ENCODE measurements around the gene CFTR.
"Not testable (repeated sequence)": the region's sequence is repeated elsewhere in the genome, so short reads cannot be mapped to it uniquely, and the experiment has no call there.

CFTR gene

DNA sequence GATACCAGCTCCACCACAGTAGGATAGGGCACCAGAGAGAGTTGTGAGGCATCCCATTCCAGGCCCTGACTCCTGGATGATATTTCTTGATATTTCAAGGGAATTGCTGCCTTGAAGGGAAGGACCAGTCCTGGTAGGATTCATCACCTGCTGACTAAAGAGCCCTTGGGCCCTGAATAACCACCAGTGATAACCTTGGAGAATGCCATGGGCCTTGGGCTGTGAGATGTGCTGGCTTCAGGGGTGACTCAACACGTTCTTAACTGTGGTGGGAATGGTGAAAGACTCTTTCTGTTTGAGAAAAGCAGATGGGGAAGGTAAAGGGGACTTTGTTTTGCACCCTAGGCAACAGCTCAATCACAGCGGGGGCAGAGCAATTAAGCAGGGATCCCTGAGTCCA is 31.2 kb upstream of the CFTR start:
- Histone ChIP-seq H3K56ac (ENCODE audit: low read length) (no peak overlapping the region), H2BK15ac (replicated peaks; ENCODE audit: low read depth) (no peak overlapping the region), H3K9ac (ENCODE audit: low read length) (no peak overlapping the region)

DNA sequence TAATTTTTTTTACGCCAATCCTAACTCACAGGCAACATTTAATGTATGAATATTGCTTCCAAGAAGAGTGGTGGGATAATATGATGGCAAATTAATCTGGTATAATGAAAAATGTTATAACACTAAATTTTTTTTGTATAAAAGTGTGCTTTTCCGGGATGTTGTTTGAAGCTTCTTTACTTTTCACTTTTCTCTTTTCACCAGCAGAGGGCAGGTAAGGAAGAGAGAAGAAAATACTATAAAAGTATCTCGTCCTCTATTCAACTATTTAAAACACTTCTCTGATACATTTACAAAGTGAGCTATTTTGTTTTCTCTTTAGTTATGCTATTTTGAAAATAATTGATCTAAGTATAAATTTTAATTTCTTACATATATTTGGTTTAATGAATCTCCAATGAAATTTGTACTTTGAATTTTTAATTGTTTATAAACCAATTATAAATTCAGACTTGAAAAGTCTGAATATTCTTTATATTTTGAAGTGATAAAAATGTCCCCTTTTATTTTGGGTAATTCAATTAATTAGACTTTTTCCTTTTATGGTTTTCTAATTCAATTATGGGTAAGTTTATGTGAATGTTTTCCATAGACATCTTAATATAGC is 20.7 kb upstream of the CFTR start:
- Histone ChIP-seq H3K79me1 (ENCODE audit: low read length) (no peaks in the 10 kb centered on the region), H2AK5ac (ENCODE audit: low read length) (no peak overlapping the region), H3K4me2 (ENCODE audit: low read length) (no peak overlapping the region), H3K4me3 (ENCODE audit: low read length) (no peak overlapping the region), H3K9ac (ENCODE audit: low read length) (no peak overlapping the region), H3K27me3 (ENCODE audit: insufficient read depth, low read length, poor library complexity) (no peaks in the 10 kb centered on the region), H3K79me2 (ENCODE audit: control insufficient read depth, insufficient read depth, low read length) (no peaks in the 10 kb centered on the region), H3K23ac (ENCODE audit: low read length) (no peak overlapping the region), H3K56ac (ENCODE audit: low read length) (no peak overlapping the region), H3K18ac (ENCODE audit: low read length) (no peak overlapping the region), H2BK15ac (replicated peaks; ENCODE audit: low read depth) (no peak overlapping the region), H3K27ac (ENCODE audit: low read depth, low read length) (no peak overlapping the region), H3K36me3 (ENCODE audit: control insufficient read depth, insufficient read depth, low read length) (no peaks in the 10 kb centered on the region), H3K4ac (ENCODE audit: low read depth, low read length) (no peak overlapping the region), H3K4me1 (ENCODE audit: control insufficient read depth, low read depth, low read length) (no peaks in the 10 kb centered on the region), H4K5ac (ENCODE audit: low read length) (no peak overlapping the region), H2BK120ac (ENCODE audit: low read depth, low read length) (no peak overlapping the region), H2BK5ac (ENCODE audit: low read length) (no peak overlapping the region), H4K8ac (ENCODE audit: low read depth, low read length) (no peak overlapping the region)
- WGBS (ENCODE audit: extremely low coverage, insufficient coverage, low lambda C conversion rate), result no CpG with 5 or more reads among the region's 3 CpGs
- peak; percentile 34 for DNase-seq

More for the DNA sequence above, 31.2 kb upstream of the CFTR start:
- H3K79me2 ChIP-seq (ENCODE audit: control insufficient read depth, insufficient read depth, low read length), result no peaks in the 10 kb centered on the region
- H2AK5ac ChIP-seq (ENCODE audit: low read length), result no peak overlapping the region
- no peak overlapping the region for H2BK5ac ChIP-seq (ENCODE audit: low read length)
- no CpG with 5 or more reads among the region's 2 CpGs for WGBS (ENCODE audit: extremely low coverage, insufficient coverage, low lambda C conversion rate)
- H3K18ac ChIP-seq (ENCODE audit: low read length), result no peak overlapping the region
- no peak for DNase-seq
- no peaks in the 10 kb centered on the region for H3K79me1 ChIP-seq (ENCODE audit: low read length)
- H2BK120ac ChIP-seq (ENCODE audit: low read depth, low read length), result no peak overlapping the region
- H3K27me3 ChIP-seq (ENCODE audit: insufficient read depth, low read length, poor library complexity), result no peaks in the 10 kb centered on the region
- H4K8ac ChIP-seq (ENCODE audit: low read depth, low read length), result no peak overlapping the region
- H4K5ac ChIP-seq (ENCODE audit: low read length), result no peak overlapping the region
- no peak overlapping the region for H3K4me2 ChIP-seq (ENCODE audit: low read length)
- no peak overlapping the region for H3K27ac ChIP-seq (ENCODE audit: low read depth, low read length)
- no peak overlapping the region for H3K4me3 ChIP-seq (ENCODE audit: low read length)
- H3K4ac ChIP-seq (ENCODE audit: low read depth, low read length), result no peak overlapping the region
- H3K36me3 ChIP-seq (ENCODE audit: control insufficient read depth, insufficient read depth, low read length), result no peaks in the 10 kb centered on the region
- no peaks in the 10 kb centered on the region for H3K4me1 ChIP-seq (ENCODE audit: control insufficient read depth, low read depth, low read length)
- no peak overlapping the region for H3K23ac ChIP-seq (ENCODE audit: low read length)

DNA sequence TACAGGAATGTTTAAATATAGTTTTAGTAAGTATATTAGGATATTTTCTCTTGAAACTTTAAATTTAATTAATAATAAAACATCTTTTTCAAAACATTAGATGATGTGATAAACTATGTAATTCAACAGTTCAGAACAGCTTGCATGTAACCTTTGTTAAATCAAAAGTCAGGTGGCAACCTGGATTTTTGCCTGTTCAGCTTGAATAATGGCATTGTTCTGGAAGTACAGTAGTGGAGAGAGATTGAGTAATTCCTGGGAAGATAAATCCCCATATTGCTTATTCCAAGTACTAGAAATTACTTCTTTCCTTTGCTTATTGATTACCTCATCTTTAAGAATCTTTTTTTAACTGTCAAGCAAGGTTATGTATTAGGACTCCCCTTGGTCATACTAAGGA is 20.1 kb upstream of the CFTR start:
- Histone ChIP-seq H3K18ac (ENCODE audit: low read length) (no peak overlapping the region), H3K79me1 (ENCODE audit: low read length) (no peaks in the 10 kb centered on the region), H3K4ac (ENCODE audit: low read depth, low read length) (no peak overlapping the region), H3K9ac (ENCODE audit: low read length) (no peak overlapping the region), H3K27me3 (ENCODE audit: insufficient read depth, low read length, poor library complexity) (no peaks in the 10 kb centered on the region), H2BK120ac (ENCODE audit: low read depth, low read length) (no peak overlapping the region), H3K79me2 (ENCODE audit: control insufficient read depth, insufficient read depth, low read length) (no peaks in the 10 kb centered on the region), H4K5ac (ENCODE audit: low read length) (no peak overlapping the region), H3K56ac (ENCODE audit: low read length) (no peak overlapping the region), H3K4me3 (ENCODE audit: low read length) (no peak overlapping the region), H3K23ac (ENCODE audit: low read length) (no peak overlapping the region), H2BK5ac (ENCODE audit: low read length) (no peak overlapping the region), H3K27ac (ENCODE audit: low read depth, low read length) (no peak overlapping the region), H4K8ac (ENCODE audit: low read depth, low read length) (no peak overlapping the region), H3K36me3 (ENCODE audit: control insufficient read depth, insufficient read depth, low read length) (no peaks in the 10 kb centered on the region), H2BK15ac (replicated peaks; ENCODE audit: low read depth) (no peak overlapping the region), H3K4me1 (ENCODE audit: control insufficient read depth, low read depth, low read length) (no peaks in the 10 kb centered on the region), H2AK5ac (ENCODE audit: low read length) (no peak overlapping the region), H3K4me2 (ENCODE audit: low read length) (no peak overlapping the region)
- no peak for DNase-seq

DNA sequence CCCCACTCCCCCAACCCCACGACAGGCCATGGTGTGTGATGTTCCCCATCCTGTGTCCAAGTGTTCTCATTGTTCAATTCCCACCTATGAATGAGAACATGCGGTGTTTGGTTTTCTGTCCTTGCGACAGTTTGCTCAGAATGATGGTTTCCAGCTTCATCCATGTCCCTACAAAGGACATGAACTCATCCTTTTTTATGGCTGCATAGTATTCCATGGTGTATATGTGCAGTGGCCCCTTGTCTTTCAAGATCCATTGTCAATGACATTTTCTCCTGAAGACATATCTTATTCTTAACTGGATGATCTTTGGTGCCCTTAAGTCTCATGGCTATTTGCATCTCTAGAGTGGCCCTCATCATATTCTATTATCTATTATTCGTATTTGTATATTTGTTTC is 19.0 kb upstream of the CFTR start:
- not testable (repeated sequence) for H2AK5ac ChIP-seq (ENCODE audit: low read length)

DNA sequence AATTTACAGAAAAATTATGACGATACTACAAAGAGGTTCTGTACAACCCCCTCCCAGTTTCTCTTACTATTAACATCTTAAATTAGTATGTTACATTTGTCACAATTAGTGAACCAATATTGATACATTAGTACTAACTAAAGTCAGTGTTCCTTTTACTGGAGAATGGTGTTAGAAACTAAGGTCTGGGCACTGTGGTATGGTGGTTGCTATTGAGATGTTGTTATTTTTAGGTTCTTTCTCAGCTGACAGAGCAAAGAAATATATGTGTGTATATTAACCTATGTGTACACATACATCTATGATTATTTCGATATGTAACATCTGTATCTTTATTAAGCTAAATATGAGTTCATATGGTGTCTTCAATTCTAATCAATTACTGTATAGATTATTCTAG is 11.7 kb upstream of the CFTR start:
- H3K79me2 ChIP-seq (ENCODE audit: control insufficient read depth, insufficient read depth, low read length), result no peaks in the 10 kb centered on the region
- H3K27ac ChIP-seq (ENCODE audit: low read depth, low read length), result no peak overlapping the region
- no peaks in the 10 kb centered on the region for H3K36me3 ChIP-seq (ENCODE audit: control insufficient read depth, insufficient read depth, low read length)
- H3K23ac ChIP-seq (ENCODE audit: low read length), result no peak overlapping the region
- no peak overlapping the region for H2BK120ac ChIP-seq (ENCODE audit: low read depth, low read length)
- H3K4me3 ChIP-seq (ENCODE audit: low read length), result no peak overlapping the region
- H2BK5ac ChIP-seq (ENCODE audit: low read length), result no peak overlapping the region
- H3K56ac ChIP-seq (ENCODE audit: low read length), result no peak overlapping the region
- H4K8ac ChIP-seq (ENCODE audit: low read depth, low read length), result no peak overlapping the region
- no peak overlapping the region for H2AK5ac ChIP-seq (ENCODE audit: low read length)
- no peak overlapping the region for H3K9ac ChIP-seq (ENCODE audit: low read length)
- H3K79me1 ChIP-seq (ENCODE audit: low read length), result no peaks in the 10 kb centered on the region
- H3K4ac ChIP-seq (ENCODE audit: low read depth, low read length), result no peak overlapping the region
- H3K4me2 ChIP-seq (ENCODE audit: low read length), result no peak overlapping the region
- H4K5ac ChIP-seq (ENCODE audit: low read length), result no peak overlapping the region
- DNase-seq, result no peak
- no peak overlapping the region for H2BK15ac ChIP-seq (replicated peaks; ENCODE audit: low read depth)
- no peaks in the 10 kb centered on the region for H3K27me3 ChIP-seq (ENCODE audit: insufficient read depth, low read length, poor library complexity)
- WGBS (ENCODE audit: extremely low coverage, insufficient coverage, low lambda C conversion rate), result no CpG with 5 or more reads among the region's 2 CpGs
- H3K4me1 ChIP-seq (ENCODE audit: control insufficient read depth, low read depth, low read length), result no peaks in the 10 kb centered on the region
- H3K18ac ChIP-seq (ENCODE audit: low read length), result no peak overlapping the region

More for the DNA sequence above, 19.0 kb upstream of the CFTR start:
- not testable (repeated sequence) for H4K5ac ChIP-seq (ENCODE audit: low read length); DNase-seq; H2BK120ac ChIP-seq (ENCODE audit: low read depth, low read length); H3K27ac ChIP-seq (ENCODE audit: low read depth, low read length); H3K23ac ChIP-seq (ENCODE audit: low read length); H3K18ac ChIP-seq (ENCODE audit: low read length); H3K56ac ChIP-seq (ENCODE audit: low read length); H3K4me1 ChIP-seq (ENCODE audit: control insufficient read depth, low read depth, low read length); H3K79me1 ChIP-seq (ENCODE audit: low read length); H4K8ac ChIP-seq (ENCODE audit: low read depth, low read length); H2BK5ac ChIP-seq (ENCODE audit: low read length); H2BK15ac ChIP-seq (replicated peaks; ENCODE audit: low read depth); H3K4me3 ChIP-seq (ENCODE audit: low read length); H3K4me2 ChIP-seq (ENCODE audit: low read length); H3K79me2 ChIP-seq (ENCODE audit: control insufficient read depth, insufficient read depth, low read length); H3K4ac ChIP-seq (ENCODE audit: low read depth, low read length); H3K9ac ChIP-seq (ENCODE audit: low read length); H3K27me3 ChIP-seq (ENCODE audit: insufficient read depth, low read length, poor library complexity); H3K36me3 ChIP-seq (ENCODE audit: control insufficient read depth, insufficient read depth, low read length)
- WGBS (ENCODE audit: extremely low coverage, insufficient coverage, low lambda C conversion rate), result no CpG with 5 or more reads among the region's 4 CpGs

DNA sequence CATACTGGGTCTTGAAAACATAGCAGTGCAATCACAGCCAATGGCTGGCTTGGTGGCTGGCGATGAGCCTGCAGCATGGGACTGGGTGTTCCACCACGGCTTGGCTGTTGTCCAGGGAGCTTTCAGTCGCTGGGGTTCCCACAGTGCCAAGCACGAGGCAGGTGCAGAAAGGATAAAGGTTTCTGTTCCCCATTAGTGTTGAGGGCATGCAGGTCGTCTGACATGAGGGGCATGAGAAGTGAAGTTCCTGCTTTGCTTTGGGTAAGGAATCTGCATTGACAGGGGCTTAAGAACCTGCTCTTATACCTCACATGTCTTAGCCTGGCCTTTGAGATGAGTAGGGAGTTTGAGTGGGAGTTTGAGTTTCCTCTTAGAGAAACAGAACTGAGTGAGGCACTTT is 9.0 kb upstream of the CFTR start:
- no peak overlapping the region for H3K27ac ChIP-seq (ENCODE audit: low read depth, low read length)
- H4K5ac ChIP-seq (ENCODE audit: low read length), result no peak overlapping the region
- H3K9ac ChIP-seq (ENCODE audit: low read length), result no peak overlapping the region
- H2AK5ac ChIP-seq (ENCODE audit: low read length), result no peak overlapping the region
- no peak overlapping the region for H3K23ac ChIP-seq (ENCODE audit: low read length)
- no peak overlapping the region for H3K4me3 ChIP-seq (ENCODE audit: low read length)
- H2BK15ac ChIP-seq (replicated peaks; ENCODE audit: low read depth), result no peak overlapping the region
- no peak overlapping the region for H3K4me2 ChIP-seq (ENCODE audit: low read length)
- H3K27me3 ChIP-seq (ENCODE audit: insufficient read depth, low read length, poor library complexity), result no peaks in the 10 kb centered on the region
- H3K79me2 ChIP-seq (ENCODE audit: control insufficient read depth, insufficient read depth, low read length), result no peaks in the 10 kb centered on the region
- H4K8ac ChIP-seq (ENCODE audit: low read depth, low read length), result no peak overlapping the region
- H3K79me1 ChIP-seq (ENCODE audit: low read length), result no peaks in the 10 kb centered on the region
- no peak overlapping the region for H2BK120ac ChIP-seq (ENCODE audit: low read depth, low read length)
- no peak overlapping the region for H3K4ac ChIP-seq (ENCODE audit: low read depth, low read length)
- WGBS (ENCODE audit: extremely low coverage, insufficient coverage, low lambda C conversion rate), result no CpG with 5 or more reads among the region's 5 CpGs
- H3K36me3 ChIP-seq (ENCODE audit: control insufficient read depth, insufficient read depth, low read length), result no peaks in the 10 kb centered on the region
- H3K18ac ChIP-seq (ENCODE audit: low read length), result no peak overlapping the region
- no peak for DNase-seq
- H3K4me1 ChIP-seq (ENCODE audit: control insufficient read depth, low read depth, low read length), result no peaks in the 10 kb centered on the region
- no peak overlapping the region for H3K56ac ChIP-seq (ENCODE audit: low read length)
- no peak overlapping the region for H2BK5ac ChIP-seq (ENCODE audit: low read length)
